Caco-2 (cell line): ENCODE measurements around the gene RPS6KA4. TPM values are rescaled to one million over a fixed set of nuclear protein-coding genes. Genes with fewer than 3 reads are reported as not detected.

Experiments
- Bru-seq: library from RNA; stranded (reverse); fragments of 400-500 nt; gene quantifications from one replicate; lab custom pipeline; 2021; lab: Mats Ljungman, UMichigan
- BruChase-seq, 2 experiments: library from RNA; stranded (reverse); fragments of 400-500 nt; gene quantifications; one replicate each; lab custom pipeline; 2021; lab: Mats Ljungman, UMichigan
- BruUV-seq: library from RNA; stranded (reverse); fragments of 400-500 nt; replicated peaks from 2 replicates; lab custom pipeline; 2021; lab: Mats Ljungman, UMichigan
- CTCF ChIA-PET: fragments of 300-600 bp; sonication (Branson Sonifier 250); formaldehyde crosslinking; loops from one replicate; lab custom pipeline; 2022; ENCODE audit warnings: antibody characterized with exemption; lab: Charles Lee
- POLR2A ChIA-PET: fragments of 300-600 bp; sonication (Branson Sonifier 250); formaldehyde crosslinking; loops from one replicate; lab custom pipeline; 2022; ENCODE audit warnings: antibody characterized with exemption; lab: Charles Lee
- DNase-seq, 2 experiments: peaks; one replicate each; pipeline versions ENCODE4 v3.0.0 to v3.0.0-alpha.2; 2020 to 2022
- H3K27me3 ChIP-seq: replicated peaks from 2 replicates; pipeline ENCODE4 v1.6.0; 2011; ENCODE audit warnings: low read length; ENCODE audit not compliant: control insufficient read depth, insufficient read depth
- H3K36me3 ChIP-seq: 2 replicates; pipeline ENCODE4 v1.5.1; 2011; ENCODE audit warnings: low read length; ENCODE audit not compliant: control insufficient read depth, insufficient read depth
- H3K4me1 ChIP-seq: fragments of 250-450 bp; sonication (Bioruptor Pico); 2 replicates; pipeline ENCODE4 v1.5.1; 2020; ENCODE audit warnings: mild to moderate bottlenecking
- H3K4me3 ChIP-seq: 2 replicates; pipeline ENCODE4 v1.5.1; 2011; ENCODE audit warnings: low read depth, mild to moderate bottlenecking, control low read depth, low read length
- H3K9me3 ChIP-seq: fragments of 250-450 bp; sonication (Bioruptor Pico); 2 replicates; pipeline ENCODE4 v1.5.1; 2020; ENCODE audit warnings: mild to moderate bottlenecking, moderate library complexity
- H3K27ac Mint-ChIP-seq: one replicate; pipeline ENCODE4 v1.8.0; 2022; ENCODE audit warnings: mixed read lengths; ENCODE audit not compliant: unreplicated experiment
- H3K27me3 Mint-ChIP-seq: one replicate; pipeline ENCODE4 v1.8.0; 2022; ENCODE audit warnings: mixed read lengths; ENCODE audit not compliant: insufficient read depth, unreplicated experiment
- H3K36me3 Mint-ChIP-seq: one replicate; pipeline ENCODE4 v1.8.0; 2022; ENCODE audit warnings: mild to moderate bottlenecking, mixed read lengths; ENCODE audit not compliant: insufficient read depth, unreplicated experiment
- H3K4me1 Mint-ChIP-seq: one replicate; pipeline ENCODE4 v1.8.0; 2022; ENCODE audit warnings: low read depth, mixed read lengths; ENCODE audit not compliant: unreplicated experiment
- H3K4me3 Mint-ChIP-seq: one replicate; pipeline ENCODE4 v1.8.0; 2022; ENCODE audit warnings: mild to moderate bottlenecking, moderate library complexity, mixed read lengths; ENCODE audit not compliant: unreplicated experiment
- H3K9me3 Mint-ChIP-seq: one replicate; pipeline ENCODE4 v1.8.0; 2022; ENCODE audit warnings: mixed read lengths; ENCODE audit not compliant: unreplicated experiment
- CTCF ChIP-seq, 2 experiments: fragments of 200-600 bp in 1 of 2; IDR thresholded peaks; 1 replicate in 1 of 2; 2 replicates in 1 of 2; pipeline versions ENCODE4 v1.5.1 to v1.8.0; 2011 to 2022; ENCODE audit warnings: antibody characterized with exemption in 1 of 2, control low read depth in 1 of 2, inconsistent platforms in 1 of 2, low read depth in 1 of 2, low read length in 1 of 2, mild to moderate bottlenecking in 1 of 2, moderate library complexity in 1 of 2; ENCODE audit not compliant: insufficient read depth in 1 of 2, severe bottlenecking in 1 of 2, unreplicated experiment in 1 of 2
- intact Hi-C: fragments of 100-400 bp; cut with micrococcal nuclease; formaldehyde crosslinking; loops from one replicate; pipeline ENCODE4 v1.10.0; 2022; ENCODE audit not compliant: unreplicated experiment
- long read RNA-seq: library from polyadenylated mRNA; stranded (forward); transcript quantifications from one replicate; pipeline ENCODE4 v2.0.0, GENCODE V29; 2022
- total RNA-seq: library from RNA; stranded (reverse); gene quantifications from 2 replicates; pipeline ENCODE4 v1.2.3, GENCODE V29; 2022

RPS6KA4 gene
- total RNA-seq, result 95.7 and 98.6 TPM in 2 replicates
- percentile 71 among the genes with signal in this experiment for Bru-seq, nascent RNA
- percentile 75 among the genes with signal in this experiment for BruChase-seq, experiment 1, labeled RNA remaining after a 2-hour chase
- percentile 87 among the genes with signal in this experiment for BruChase-seq, experiment 2, labeled RNA remaining after a 6-hour chase
- long read RNA-seq, transcript RPS6KA4-202 (17 exons, 3,121 nt), result minor isoform, 8 of 89 reads
- long read RNA-seq, transcript RPS6KA4-201 (17 exons, 3,119 nt), result major isoform, 38 of 89 reads
- long read RNA-seq, transcript RPS6KA4-203 (17 exons, 2,532 nt), result minor isoform, 5 of 89 reads
- long read RNA-seq, partial matches to known transcripts, result 25 of 89 reads
- long read RNA-seq, other reads (novel, unspliced or antisense), result 12 of 89 reads

GRCh38 chr11:64358907-64359711, at the start of gene RPS6KA4:
TSS of gene RPS6KA4 (plus strand) at chr11:64359162. CDS start at chr11:64359236, 74 bp downstream.
- peaks cover 46% of the 10 kb centered on the region for H3K4me1 ChIP-seq
- H3K4me3 Mint-ChIP-seq, result peak within 1 kb of the TSS; percentile 99
- peak within 1 kb of the TSS; percentile 99 for H3K4me3 ChIP-seq
- H3K9me3 Mint-ChIP-seq, result no peaks in the 10 kb centered on the region
- ChIA-PET POLR2A (interaction anchor here (0.6 to 2.8 kb wide), 4 partner anchors 41 to 388 kb away, joined by 3 to 18 read pairs (median 5); partner anchors contain the start of genes PRDX5 and TRMT112), CTCF (interaction anchor here (0.7 to 2.2 kb wide), 6 partner anchors 14 to 90 kb away, joined by 3 to 8 read pairs (median 4); partner anchors contain the start of genes PRDX5 and TRMT112)
- no peaks in the 10 kb centered on the region for H3K27me3 ChIP-seq
- H3K36me3 ChIP-seq, result peaks cover 7% of the 10 kb centered on the region
- H3K4me1 Mint-ChIP-seq, result peaks cover 29% of the 10 kb centered on the region
- TF ChIP-seq CTCF (IDR thresholded peaks at IDR 0.05; ENCODE audit: insufficient read depth in 1 of 2, low read depth in 1 of 2, low read length in 1 of 2, severe bottlenecking in 1 of 2, unreplicated experiment in 1 of 2), result no peak
- TSS peak; percentile 29 for BruUV-seq
- H3K27me3 Mint-ChIP-seq, result no peaks in the 10 kb centered on the region
- intact Hi-C loops, result loop anchor here (1.0 to 10.0 kb wide), 4 partner anchors 47 to 296 kb away; no protein-coding TSS in a partner anchor
- DNase-seq, result peak; percentile 65 to 82
- peaks cover 47% of the 10 kb centered on the region for H3K36me3 Mint-ChIP-seq
- H3K27ac Mint-ChIP-seq, result peak within 1 kb of the TSS; percentile 86
- no peaks in the 10 kb centered on the region for H3K9me3 ChIP-seq

- no peak overlapping the region for H3K4me3 Mint-ChIP-seq
- no TSS peak for BruUV-seq
- no peaks in the 10 kb centered on the region for H3K27me3 ChIP-seq
- intact Hi-C loops, result no loop called here
- H3K9me3 ChIP-seq, result no peaks in the 10 kb centered on the region
- peaks cover 16% of the 10 kb centered on the region for H3K4me1 Mint-ChIP-seq
- TF ChIP-seq CTCF (IDR thresholded peaks at IDR 0.05; ENCODE audit: insufficient read depth in 1 of 2, low read depth in 1 of 2, low read length in 1 of 2, severe bottlenecking in 1 of 2, unreplicated experiment in 1 of 2), result no peak
- H3K4me1 ChIP-seq, result peaks cover 16% of the 10 kb centered on the region
- H3K9me3 Mint-ChIP-seq, result no peaks in the 10 kb centered on the region
- DNase-seq, result no peak
- peaks cover 4% of the 10 kb centered on the region; the same call in 1 of the 2 replicates for H3K36me3 ChIP-seq
- ChIA-PET POLR2A (no interaction called here), CTCF (interaction anchor here (1.3 kb wide), 1 partner anchor 47 kb away, joined by 3 read pairs; no protein-coding TSS in a partner anchor)
- H3K4me3 ChIP-seq, result no peak overlapping the region
- H3K27ac Mint-ChIP-seq, result peak overlapping the region; percentile 33
- H3K36me3 Mint-ChIP-seq, result peaks cover 70% of the 10 kb centered on the region
- H3K27me3 Mint-ChIP-seq, result no peaks in the 10 kb centered on the region
Measured at GRCh38 chr11:64312947-64313346, 46.0 kb upstream of the RPS6KA4 start.
